Neural progenitor cell (in vitro differentiated cells): Measurements from ENCODE around the gene NCBP3.

ENCODE experiments used
- EZH2phosphoT487 ChIP-seq: fragments of 200-600 bp; sonication (generic); IDR thresholded peaks from 2 replicates; pipeline ENCODE4 v1.6.1; 2017; ENCODE audit warnings: antibody characterized with exemption
- TF ChIP-seq, protein P1 (sequence below): fragments of 200-600 bp; sonication (generic); IDR thresholded peaks from 2 replicates; pipeline ENCODE4 v1.5.1; 2017; ENCODE audit warnings: antibody characterized with exemption, mild to moderate bottlenecking

DNA sequence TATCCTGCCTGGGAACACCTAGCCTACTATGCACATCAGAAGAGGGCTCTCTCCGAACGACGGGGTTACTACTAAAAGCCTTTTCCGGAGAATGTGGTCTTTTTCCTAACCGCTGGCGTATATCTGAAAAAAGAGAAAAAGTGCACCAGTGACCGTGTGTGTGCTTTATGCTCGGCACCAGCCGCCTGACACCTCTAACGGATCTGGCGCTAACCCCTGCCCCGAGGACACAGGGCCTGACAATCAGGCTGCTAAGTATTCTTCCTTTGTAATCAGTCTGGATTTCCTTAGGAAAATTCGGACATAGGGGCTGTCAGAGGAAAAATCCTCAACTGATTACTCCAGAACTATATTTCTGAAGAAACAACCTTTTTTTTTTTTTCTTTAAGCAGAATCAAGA lies 31.7 kb downstream of the NCBP3 start:
- TF ChIP-seq, protein P1, sequence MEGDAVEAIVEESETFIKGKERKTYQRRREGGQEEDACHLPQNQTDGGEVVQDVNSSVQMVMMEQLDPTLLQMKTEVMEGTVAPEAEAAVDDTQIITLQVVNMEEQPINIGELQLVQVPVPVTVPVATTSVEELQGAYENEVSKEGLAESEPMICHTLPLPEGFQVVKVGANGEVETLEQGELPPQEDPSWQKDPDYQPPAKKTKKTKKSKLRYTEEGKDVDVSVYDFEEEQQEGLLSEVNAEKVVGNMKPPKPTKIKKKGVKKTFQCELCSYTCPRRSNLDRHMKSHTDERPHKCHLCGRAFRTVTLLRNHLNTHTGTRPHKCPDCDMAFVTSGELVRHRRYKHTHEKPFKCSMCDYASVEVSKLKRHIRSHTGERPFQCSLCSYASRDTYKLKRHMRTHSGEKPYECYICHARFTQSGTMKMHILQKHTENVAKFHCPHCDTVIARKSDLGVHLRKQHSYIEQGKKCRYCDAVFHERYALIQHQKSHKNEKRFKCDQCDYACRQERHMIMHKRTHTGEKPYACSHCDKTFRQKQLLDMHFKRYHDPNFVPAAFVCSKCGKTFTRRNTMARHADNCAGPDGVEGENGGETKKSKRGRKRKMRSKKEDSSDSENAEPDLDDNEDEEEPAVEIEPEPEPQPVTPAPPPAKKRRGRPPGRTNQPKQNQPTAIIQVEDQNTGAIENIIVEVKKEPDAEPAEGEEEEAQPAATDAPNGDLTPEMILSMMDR = no peak
- TF ChIP-seq EZH2phosphoT487 = no peak
